ENCODE data around the gene ASCL1.

DNA sequence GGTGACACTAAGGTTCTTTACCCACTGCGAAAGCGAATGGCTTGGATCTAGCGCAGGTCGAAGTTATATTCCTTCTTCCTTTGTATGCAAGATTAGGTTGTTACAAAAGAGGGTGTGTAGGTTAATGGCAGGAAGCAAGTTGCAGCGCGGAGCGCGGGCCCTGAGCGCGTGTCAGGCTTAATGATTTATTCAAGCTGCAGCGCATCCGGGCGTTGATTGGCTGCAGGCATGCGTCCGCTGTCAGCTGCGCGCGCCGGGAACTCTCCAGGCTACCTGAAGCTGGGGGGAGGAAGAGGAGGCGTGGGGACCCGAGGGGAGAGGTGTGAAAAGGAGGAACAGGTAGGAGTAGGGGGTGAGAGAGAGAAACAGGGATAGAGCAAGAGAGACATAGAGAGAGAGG lies 7.4 kb downstream of the ASCL1 start:
- TF ChIP-seq, protein P1, sequence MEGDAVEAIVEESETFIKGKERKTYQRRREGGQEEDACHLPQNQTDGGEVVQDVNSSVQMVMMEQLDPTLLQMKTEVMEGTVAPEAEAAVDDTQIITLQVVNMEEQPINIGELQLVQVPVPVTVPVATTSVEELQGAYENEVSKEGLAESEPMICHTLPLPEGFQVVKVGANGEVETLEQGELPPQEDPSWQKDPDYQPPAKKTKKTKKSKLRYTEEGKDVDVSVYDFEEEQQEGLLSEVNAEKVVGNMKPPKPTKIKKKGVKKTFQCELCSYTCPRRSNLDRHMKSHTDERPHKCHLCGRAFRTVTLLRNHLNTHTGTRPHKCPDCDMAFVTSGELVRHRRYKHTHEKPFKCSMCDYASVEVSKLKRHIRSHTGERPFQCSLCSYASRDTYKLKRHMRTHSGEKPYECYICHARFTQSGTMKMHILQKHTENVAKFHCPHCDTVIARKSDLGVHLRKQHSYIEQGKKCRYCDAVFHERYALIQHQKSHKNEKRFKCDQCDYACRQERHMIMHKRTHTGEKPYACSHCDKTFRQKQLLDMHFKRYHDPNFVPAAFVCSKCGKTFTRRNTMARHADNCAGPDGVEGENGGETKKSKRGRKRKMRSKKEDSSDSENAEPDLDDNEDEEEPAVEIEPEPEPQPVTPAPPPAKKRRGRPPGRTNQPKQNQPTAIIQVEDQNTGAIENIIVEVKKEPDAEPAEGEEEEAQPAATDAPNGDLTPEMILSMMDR (IDR thresholded peaks at IDR 0.05 in 8 of 11, conservative IDR thresholded peaks at IDR 0.05 in 3 of 11) = no peak
- no peak for TF ChIP-seq POLR2A (IDR thresholded peaks at IDR 0.05)
- no peak for TF ChIP-seq POLR2AphosphoS5 (IDR thresholded peaks at IDR 0.05)
